CMK (cell line): ENCODE results near the gene PTPRK.

ENCODE experiments used
- DNase-seq: peaks from one replicate; pipeline ENCODE4 v3.0.0-alpha.2; 2010; ENCODE audit warnings: low read depth

PTPRK gene

DNA sequence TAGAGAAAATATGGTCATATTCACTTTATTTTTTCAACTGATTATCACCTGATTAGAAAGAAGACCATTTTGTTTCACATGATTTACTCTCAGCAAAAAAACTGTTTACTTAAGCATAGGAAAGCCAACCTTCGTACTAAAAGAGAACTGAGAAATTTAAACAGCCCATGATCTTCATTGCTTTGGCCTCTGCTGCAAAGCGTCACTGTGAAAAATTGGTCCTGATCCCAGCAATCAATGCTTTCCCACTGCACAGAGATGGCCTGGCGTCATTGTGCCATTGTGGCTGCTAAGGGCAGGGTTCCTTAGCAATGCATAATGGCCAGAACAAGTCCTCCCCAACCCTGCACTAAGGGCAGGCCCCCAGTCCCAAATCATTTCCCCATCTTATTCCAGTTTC is 599.6 kb downstream of the PTPRK start:
- DNase-seq = no peak
